HG03108 (cell line): ENCODE results near the gene FMN1.

ENCODE experiments used
- ATAC-seq: cut with Tn5 transposase; IDR thresholded peaks from one replicate; pipeline ENCODE4 v1.9.1; 2021; ENCODE audit warnings: moderate library complexity; ENCODE audit not compliant: unreplicated experiment

The FMN1 gene

GRCh38 chr15:33155691-33156420, 38.7 kb downstream of the FMN1 start:
- ATAC-seq, result no peak

- no peak for ATAC-seq
Observed at GRCh38 chr15:33154351-33155166, 40.0 kb downstream of the FMN1 start.

- ATAC-seq, result no peak
Observed at GRCh38 chr15:33153548-33153947, 41.0 kb downstream of the FMN1 start.

GRCh38 chr15:33152502-33153109, 41.9 kb downstream of the FMN1 start:
- ATAC-seq, result no peak

- ATAC-seq, result no peak
Observed at GRCh38 chr15:33150971-33151370, 43.5 kb downstream of the FMN1 start.

GRCh38 chr15:33150431-33150941, 44.0 kb downstream of the FMN1 start:
- ATAC-seq, result no peak

GRCh38 chr15:33149919-33150318, 44.6 kb downstream of the FMN1 start:
- no peak for ATAC-seq

- no peak for ATAC-seq
Observed at GRCh38 chr15:33148129-33148751, 46.3 kb downstream of the FMN1 start.

- ATAC-seq, result no peak
Observed at GRCh38 chr15:33146051-33146450, 48.5 kb downstream of the FMN1 start.

- ATAC-seq, result no peak
Observed at GRCh38 chr15:33145447-33145846, 49.1 kb downstream of the FMN1 start.

GRCh38 chr15:33142708-33143107, 51.8 kb downstream of the FMN1 start:
- peak; percentile 76 for ATAC-seq

GRCh38 chr15:33138000-33138399, 56.5 kb downstream of the FMN1 start:
- no peak for ATAC-seq

GRCh38 chr15:33137101-33137500, 57.4 kb downstream of the FMN1 start:
- no peak for ATAC-seq

GRCh38 chr15:33136353-33136752, 58.2 kb downstream of the FMN1 start:
- no peak for ATAC-seq

- ATAC-seq, result no peak
Observed at GRCh38 chr15:33135355-33135781, 59.1 kb downstream of the FMN1 start.

- no peak for ATAC-seq
Observed at GRCh38 chr15:33132722-33133345, 61.7 kb downstream of the FMN1 start.

GRCh38 chr15:33132233-33132580, 62.3 kb downstream of the FMN1 start:
- no peak for ATAC-seq

- ATAC-seq, result no peak
Observed at GRCh38 chr15:33131552-33132232, 62.8 kb downstream of the FMN1 start.

GRCh38 chr15:33126559-33127290, 67.8 kb downstream of the FMN1 start:
- no peak for ATAC-seq
